Measurements from ENCODE around the gene CUBN. TPM values are rescaled to one million over a fixed set of nuclear protein-coding genes. Genes with fewer than 3 reads are reported as not detected.
"Not testable (repeated sequence)": the region's sequence is repeated elsewhere in the genome, so short reads cannot be mapped to it uniquely, and the experiment has no call there.

The CUBN gene
- total RNA-seq, 1 experiment from 2014 or later: 1.3 TPM

DNA sequence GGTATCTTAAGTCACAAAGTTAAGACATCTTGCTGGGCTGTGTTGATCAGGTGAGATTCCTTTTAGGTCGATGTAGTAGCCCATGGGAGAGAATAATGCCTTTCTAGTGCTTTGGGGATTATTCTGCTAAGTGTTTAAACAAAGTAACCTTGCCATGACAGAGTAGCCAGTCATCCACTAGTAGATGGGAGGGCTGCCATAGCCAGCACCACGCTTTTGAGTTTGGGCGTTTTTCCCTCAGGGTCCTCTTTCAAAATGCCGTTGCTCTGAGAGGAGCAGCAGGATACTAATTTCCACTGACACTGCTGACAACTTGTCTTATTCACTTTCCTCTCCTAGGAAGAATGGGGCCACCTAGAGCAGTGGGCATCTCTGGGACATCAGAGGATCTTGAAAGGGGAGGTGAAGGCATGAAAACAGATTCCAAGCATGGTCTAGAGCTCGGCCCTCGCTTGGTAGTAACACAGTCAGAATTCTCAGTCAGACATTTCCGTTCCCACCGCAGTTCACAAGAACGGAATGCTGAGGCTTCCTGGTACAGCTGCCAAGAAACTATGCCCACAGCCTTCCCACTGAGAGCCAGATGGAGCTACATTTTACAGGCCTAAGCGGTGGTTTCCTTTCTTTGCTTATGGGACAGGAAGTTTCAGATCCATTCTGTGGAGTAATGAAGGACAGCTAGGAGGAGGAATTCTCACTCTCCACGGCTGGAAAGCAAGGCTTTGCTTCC, 297.1 kb downstream of the CUBN start:
- peak; percentile 92 for DNase-seq (ENCODE audit: low read depth)

DNA sequence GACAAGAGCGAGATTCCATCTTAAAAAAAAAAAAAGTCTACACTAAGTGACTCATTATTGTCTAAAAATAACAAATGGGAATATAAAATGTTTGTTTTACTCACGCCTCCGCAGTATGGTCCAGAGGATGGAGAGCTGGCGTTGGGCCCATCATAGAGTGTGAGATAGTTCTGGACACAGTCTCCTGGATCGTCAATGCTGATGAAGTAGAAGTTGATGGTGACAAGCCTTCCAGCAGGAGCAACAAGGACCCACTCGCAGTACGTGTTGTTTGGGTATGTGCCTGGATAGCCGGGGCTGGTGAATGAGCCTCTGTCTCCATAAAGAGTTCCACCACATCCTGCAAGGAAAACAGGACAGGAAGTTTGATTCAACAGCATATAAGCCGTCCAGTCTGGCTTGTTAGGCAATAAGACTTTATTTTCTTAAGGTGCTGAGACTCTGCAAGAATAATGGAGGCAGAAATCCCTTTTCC, 300.9 kb downstream of the CUBN start:
- DNase-seq (ENCODE audit: low read depth): peak; percentile 87

DNA sequence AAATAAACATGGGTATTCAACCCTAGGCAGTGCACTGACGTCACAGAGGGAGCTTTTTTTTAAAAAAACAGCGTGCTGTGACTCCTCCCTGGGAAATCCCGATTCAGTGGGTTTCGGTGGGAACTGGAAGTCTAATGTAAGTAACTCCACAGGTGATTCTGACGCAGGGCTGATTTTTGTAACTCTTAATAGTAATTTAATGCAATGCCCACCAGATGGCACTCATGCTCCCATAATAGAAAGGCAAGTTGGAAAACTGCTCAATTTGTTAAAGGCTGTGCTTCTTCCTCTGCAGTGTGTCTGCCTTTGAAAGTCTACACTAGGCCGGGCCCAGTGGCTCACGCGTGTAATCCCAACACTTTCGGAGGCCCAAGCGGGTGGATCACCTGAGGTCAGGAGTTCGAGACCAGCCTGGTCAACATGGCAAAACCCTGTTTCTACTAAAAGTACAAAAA, 301.5 kb downstream of the CUBN start:
- peak; percentile 87 for DNase-seq (ENCODE audit: low read depth)

DNA sequence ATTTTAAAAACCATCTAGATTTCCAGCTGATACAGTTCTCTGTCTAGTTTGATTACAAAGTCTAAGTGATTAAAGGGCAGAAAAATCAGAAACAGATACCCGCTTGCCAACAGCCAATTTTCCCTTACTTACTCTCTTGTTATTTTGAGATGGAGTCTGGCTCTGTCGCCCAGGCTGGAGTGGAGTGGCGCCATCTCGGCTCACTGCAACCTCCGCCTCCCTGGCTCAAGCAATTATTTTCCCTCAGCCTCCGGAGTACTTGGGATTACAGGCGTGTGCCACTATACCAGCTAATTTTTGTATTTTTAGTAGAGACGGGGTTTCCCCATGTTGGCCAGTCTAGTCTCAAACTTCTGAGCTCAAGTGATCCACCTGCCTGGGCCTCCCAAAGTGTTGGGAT, 302.1 kb downstream of the CUBN start:
- DNase-seq (ENCODE audit: low read depth): not testable (repeated sequence)

DNA sequence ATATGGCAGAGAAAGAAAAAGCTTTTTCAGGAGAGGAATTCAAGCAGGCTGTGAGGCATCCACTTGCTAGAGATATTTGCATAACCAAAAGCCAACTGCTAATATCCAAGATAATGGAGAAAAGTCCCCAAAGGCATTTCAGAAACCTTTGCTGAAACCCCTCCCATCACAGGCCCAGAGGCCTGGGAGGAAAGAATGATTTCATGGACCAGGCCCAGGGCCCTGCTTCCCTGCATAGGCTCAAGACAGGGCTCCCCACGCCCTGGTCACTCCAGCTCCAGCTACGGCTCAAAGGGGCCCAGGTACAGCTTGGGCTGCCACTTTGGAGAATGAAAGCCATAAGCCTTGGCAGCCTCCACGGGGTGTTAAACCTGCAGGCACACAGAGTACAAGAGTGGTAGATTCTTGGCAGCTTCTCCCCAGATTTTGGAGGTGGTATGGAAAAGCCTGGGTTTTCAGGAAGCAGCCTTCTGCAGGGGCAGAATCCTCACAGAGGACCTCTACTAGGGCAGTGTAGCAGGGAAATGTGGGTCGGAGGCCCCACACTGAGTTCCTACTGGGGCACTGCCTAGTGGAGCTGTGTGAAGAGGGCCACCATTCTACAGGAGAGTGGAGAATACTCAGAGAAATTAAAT, 306.8 kb downstream of the CUBN start:
- no peak for DNase-seq (ENCODE audit: low read depth)

DNA sequence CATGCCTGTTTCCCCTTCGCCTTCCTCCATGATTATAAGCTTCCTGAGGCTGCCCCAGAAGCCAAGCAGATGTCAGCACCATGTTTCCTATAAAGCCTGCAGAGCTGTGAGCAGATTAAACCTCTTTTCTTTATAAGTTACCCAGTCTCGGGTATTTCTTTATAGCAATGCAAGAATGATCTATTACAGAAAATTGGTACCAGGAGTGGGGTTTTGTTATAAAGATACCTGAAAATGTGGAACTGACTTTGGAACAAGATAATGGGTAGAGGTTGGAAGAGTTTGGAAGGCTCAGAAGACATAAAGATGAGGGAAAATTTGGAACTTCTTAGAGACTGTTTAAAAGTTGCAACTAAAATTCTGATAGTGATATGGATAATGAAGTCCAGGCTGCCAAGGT, 307.6 kb downstream of the CUBN start:
- no peak for DNase-seq (ENCODE audit: low read depth)

DNA sequence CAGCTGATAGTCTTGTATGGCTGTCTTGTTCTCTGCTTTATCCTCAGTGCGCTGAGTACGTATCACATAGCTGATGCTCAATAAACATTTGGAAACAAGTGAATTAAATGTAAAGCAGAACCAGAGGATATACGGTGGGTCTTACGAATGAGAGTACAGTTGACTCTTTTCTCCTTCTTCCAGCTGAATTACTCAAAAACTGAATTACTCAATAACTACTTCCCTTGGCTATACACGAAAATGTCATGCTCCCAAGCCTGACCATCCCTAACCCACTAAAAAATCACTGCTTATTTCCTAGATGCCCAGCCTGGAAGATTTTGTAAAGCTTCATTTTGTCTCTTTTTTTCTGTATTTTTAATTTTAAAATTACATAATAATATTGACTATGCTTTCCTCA, 309.2 kb downstream of the CUBN start:
- no peak for DNase-seq (ENCODE audit: low read depth)

DNA sequence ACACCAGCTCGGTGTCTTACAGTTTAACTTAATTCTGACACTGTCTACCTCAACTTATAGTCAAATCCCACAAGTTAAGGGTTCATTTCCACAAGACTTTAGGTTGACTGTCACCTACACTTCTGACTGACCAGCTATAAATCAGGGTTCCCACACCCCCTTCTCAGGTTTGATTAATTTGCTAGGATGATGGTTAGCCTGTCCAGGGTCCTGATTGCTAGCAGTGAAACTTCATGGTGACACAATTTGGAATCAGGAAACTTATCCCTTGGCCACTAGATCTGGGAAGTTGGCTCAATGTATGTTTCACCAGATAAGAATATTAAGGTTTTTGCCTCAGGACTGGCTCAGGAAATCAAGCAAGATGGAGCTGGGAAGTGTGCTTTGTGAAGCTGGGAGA, 309.6 kb downstream of the CUBN start:
- no peak for DNase-seq (ENCODE audit: low read depth)

DNA sequence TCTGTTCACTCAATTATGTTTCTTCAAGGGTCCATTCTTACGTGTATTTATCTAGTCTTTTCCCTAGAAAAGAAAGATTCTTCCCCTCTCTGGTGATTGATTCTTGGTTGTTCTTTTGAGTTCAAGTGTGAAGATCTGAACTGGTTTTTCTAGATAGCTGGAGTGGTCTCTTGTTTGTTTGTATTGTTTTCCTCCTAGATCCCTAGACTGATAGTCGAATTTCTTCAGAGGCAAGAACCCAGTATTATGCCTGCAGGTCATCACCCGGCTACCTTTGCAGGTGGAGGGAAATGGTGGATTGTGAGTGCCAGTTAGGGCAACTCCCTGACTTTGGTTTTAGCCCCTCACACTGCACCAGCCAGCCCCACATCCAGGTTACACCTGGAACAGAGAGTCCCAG, 310.2 kb downstream of the CUBN start:
- DNase-seq (ENCODE audit: low read depth): no peak

DNA sequence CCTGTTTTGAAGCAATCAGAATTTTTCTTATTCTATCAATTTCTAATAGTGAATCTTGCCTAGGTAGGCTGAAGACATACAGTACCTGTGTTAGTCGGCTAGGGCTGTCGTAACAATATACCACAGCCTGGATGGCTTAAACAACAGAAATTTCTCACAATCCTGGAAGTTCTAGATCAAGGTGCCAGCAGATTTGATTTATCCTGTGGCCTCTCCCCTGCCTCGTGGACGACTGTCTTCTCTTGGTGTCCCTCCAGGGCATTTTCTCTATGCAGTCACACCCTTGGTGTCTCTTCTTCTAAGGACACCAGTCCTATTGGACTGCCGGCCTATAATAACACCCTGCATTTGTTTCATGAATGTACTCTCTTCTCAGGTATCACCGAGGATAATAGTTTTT, 310.6 kb downstream of the CUBN start:
- DNase-seq (ENCODE audit: low read depth): no peak

DNA sequence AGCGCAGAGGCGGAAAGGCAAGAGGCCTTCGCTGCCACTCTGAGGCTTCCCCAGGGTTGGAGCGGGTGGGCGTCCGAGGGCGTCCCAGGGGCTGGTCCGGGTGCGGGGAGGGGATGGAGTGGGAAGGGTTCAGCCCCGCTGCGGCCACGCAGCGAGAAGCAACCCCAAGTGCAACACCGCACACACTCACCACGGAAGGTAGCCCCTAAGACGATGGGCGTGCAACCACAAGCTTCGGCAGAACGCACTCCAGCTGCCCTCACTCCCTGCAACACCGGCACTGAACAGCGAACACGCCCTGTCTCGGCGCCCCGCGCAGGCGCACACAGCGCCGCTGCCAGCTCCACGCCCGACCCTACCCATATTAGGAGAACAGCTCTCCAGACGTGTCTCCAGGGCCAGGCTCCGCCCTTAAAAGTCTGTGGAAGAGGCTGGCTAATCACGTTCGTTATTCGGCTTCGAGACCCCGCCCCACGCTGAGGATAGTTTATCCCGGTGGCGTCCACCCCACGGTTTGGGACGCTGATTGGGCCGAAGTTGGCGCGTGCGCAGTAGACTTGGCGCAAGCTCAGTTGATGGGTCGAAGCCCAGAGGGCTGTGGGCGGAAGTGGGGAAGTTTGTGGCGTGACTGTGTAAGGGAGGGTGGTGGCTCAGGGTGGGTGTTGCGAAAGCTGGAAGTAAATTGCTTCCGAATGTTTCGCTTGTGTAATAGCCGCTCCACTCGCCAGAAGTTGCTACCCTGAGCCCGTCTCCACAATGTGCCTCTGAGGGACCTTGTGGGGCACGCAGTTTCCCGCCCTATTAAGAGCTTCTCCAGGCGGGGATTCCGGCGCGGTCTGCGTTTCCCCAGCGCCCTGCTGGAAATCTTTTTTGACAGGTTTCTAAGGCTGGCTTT, 312.2 kb downstream of the CUBN start, which contains the start of gene RSU1:
Gene RSU1, minus strand, starts transcription at position 300 of the 895 bp plus-strand sequence. CDS start 343 bp downstream, outside the sequence.
- DNase-seq (ENCODE audit: low read depth): peak; percentile 100

DNA sequence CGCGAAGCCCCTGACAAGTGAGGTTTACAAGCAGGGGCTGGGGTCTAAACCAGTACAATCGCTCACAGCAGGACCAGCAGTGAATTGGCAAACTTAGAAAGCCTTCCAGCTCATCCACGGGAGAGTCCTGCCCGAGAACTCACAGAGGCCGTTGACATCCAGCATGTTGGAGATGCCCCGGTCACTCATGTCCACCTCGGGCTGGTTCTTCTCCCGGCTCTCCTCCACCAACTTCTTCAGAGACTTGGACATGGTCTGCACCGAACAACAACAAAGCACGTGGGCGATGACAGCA, 312.8 kb downstream of the CUBN start:
- DNase-seq (ENCODE audit: low read depth): no peak

DNA sequence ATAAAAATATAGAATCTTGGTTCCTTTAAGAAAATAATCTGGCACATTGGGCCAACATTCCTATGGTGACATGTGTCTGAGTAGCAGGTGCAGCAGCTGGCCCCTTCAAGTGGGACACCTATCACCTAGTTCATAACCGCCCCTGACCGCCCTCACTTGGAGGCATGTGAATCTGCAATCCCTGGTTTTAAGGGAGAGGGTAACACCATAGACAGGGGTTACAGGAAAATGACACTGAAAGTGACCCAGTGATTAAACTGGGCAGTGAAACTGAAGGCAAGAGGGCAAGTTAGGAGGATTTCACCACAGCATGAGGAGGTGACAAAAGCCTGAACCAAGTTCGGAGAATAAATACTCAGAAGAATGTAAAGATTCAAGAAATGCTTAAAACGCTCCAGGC, 313.4 kb downstream of the CUBN start:
- no peak for DNase-seq (ENCODE audit: low read depth)

DNA sequence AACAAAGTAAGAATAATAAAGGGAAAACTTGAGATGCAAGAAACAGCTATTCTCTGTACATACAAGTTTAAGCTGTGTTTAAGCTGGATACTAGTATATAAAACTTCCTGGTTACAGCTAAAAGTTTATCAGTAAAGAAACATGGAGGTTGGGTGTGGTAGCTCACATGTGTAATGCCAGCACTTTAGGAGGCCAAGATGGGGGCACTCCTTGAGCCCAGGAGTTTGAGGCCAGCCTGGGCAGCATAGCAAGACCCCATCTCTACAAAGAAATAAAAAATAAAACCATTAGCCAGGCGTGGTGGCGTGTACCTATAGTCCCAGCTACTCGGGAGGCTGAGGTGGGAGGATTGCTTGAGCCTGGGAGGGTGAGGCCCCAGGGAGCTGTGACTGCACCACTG, 315.6 kb downstream of the CUBN start:
- no peak for DNase-seq (ENCODE audit: low read depth)

DNA sequence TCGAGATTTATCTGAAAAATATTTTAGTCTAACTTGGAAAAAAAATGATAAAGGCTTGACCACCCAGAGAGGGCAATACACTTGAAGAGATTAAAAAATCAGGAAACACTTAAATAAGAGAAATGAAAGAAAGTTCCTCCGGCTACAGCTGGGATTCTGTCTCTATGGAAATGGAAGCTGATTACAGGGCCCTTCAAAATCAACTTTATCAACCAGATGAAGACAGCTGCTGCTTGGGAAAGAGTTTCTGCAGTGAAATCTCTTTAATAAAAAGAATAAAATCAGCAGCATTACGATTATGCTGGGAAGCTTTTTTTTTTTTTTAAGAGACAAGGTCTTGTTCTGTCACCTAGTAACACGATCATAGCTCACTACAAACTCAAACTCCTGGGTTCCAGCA, 316.9 kb downstream of the CUBN start:
- DNase-seq (ENCODE audit: low read depth): no peak

DNA sequence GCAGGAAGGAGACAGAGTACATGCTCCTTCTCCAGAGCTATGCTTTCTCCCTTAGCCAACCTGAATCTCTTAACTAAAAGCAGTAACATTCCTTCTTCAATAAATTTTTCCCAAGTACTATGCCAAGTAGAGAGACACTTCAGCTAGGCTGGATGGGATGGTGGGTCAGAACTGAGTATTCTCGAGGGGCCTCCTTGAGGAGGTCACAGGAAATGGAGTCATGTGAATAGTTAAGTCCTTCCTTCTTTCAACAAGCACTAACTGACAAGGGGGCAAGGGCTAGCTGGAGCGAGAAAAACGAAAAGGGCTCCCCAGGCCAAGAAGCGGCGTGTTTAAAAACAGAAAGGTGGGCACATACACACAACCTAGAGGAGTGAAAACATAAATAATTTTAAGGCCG, 317.8 kb downstream of the CUBN start:
- no peak for DNase-seq (ENCODE audit: low read depth)

DNA sequence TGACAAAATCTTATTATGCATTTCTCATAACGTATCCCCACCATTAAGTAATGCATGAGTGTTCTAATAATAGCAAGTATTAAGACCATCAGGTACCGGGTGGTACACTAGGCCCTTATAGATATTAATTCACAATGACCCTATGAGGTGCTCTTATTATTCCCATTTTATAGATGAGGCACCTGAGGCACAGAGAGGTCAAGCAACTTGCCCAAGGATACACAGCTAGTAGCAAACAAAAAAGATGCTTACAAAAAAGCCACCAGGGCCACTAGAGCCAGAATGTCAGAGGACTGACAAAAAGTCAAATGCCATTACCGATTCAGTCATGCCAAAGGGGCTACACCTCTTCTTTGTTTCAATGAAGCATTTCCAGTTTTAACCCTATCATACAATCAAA, 318.3 kb downstream of the CUBN start:
- no peak for DNase-seq (ENCODE audit: low read depth)

DNA sequence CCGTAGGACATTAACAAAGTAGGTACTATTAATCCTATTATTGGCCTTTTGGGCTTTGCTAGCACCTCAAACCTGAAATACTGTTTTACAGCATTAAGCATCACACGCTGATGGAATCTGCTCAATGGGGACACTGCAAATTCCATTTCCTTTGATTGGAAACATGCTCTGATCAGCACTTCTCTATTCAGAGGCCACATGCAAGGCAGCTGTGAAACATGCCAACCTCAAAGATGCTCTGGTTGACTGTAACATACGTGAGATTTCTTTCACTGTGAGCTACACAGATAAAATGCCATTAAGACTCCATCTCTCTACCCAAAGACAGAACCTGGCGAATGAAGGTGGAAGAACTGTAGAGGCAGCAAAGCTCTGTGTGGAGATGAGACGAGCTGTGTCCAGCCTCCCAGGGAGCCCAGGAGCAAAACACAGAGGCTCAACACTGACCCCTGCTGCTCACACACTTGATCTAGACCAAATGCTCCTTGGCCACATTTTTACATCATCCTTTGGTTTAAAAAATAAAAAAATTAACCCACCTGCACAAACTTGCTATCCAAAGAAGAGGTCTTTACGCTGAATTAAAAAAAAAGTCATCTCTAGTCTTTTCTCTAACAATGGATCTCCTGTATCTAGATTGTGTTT, 320.4 kb downstream of the CUBN start:
- DNase-seq (ENCODE audit: low read depth): peak; percentile 44

DNA sequence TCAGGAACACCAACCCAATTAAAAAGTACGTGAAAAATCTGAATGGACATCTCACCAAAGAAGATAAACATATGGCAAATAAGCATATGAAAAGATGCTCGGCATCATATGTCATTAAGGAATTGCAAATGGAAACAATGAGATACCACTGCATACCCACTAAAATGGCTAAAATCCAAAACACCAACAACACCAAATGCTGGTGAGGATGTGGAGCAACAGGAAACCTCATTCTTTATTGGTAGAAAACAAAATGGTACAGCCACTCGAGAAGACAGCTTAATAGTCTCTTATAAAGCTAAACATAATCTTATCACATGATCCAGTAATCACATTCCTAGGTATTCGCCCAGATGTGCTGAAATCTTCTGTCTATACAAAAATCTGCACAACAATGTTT, 325.5 kb downstream of the CUBN start:
- no peak for DNase-seq (ENCODE audit: low read depth)

DNA sequence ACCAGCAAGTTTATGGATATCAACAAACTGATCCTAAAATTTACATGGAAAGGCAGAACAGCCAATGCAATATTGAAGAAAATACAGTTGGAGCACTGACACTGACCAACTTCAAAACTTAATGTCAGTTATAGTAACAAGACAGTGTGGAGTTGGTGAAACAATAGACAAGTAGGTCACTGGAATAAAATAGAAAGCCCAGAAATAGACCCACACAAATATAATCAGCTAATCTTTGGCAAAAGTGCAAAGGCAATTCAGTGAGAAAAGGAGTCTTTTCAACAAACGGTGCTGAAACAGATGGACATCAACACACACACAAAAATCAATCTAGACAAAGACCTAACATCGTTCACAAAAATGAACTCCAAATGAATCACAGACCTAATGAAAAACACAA, 326.1 kb downstream of the CUBN start:
- DNase-seq (ENCODE audit: low read depth): no peak

DNA sequence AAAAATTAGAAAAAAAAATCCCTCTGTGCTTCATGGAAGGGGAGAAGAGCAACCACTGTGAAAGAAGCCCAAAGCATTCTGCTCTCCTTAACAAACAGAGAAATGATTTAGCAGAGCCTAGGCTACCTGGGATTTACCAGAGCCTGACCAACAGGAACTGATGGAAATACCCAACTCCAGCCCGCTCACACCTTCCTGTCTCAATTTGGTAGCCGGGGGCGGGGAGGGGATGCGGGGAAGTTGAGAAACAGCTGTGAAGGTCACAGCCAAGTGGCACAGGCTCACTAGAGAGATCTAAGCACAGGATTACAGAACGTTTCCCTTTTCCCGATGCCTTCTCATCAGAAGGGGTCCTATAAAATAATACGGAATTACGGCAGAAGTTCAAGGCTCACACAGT, 330.0 kb downstream of the CUBN start:
- no peak for DNase-seq (ENCODE audit: low read depth)

DNA sequence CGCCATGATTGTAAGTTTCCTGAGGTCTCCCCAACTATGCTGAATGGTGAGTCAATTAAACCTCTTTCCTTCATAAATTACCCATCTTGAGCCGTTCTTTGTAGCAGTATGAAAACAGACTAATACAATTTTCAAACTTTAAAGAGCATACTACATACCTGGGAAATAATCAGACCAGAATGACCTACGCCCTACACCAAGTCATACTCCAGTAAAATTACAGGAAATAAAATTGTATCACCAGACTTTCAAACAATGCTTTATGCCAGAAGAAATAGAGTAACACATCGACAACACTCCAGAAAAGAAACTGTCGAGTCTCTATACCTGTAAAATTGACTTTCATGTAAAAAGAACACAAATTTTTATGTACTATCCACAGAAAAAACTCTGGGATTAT, 331.0 kb downstream of the CUBN start:
- DNase-seq (ENCODE audit: low read depth): no peak

Data from HT1080 (cell line).